IMR-90 (cell line): ENCODE data around the gene FKBP6. TPM values are rescaled to one million over a fixed set of nuclear protein-coding genes. Genes with fewer than 3 reads are reported as not detected.

ENCODE experiments used
- ATAC-seq: fragments of 200-7000 bp; cut with Tn5 transposase; 2 replicates; pipeline ENCODE4 v1.9.1; 2020; ENCODE audit warnings: low read depth, mild to moderate bottlenecking, moderate library complexity
- BruUV-seq: library from RNA; stranded (reverse); fragments of 400-500 nt; replicated peaks from 2 replicates; lab custom pipeline; 2021; lab: Mats Ljungman, UMichigan
- CTCF ChIA-PET: fragments of 300-600 bp; formaldehyde crosslinking; extraction: SDS; loops from one replicate; lab custom pipeline; 2021; ENCODE audit warnings: antibody characterized with exemption; lab: Yijun Ruan, JAX
- POLR2A ChIA-PET: fragments of 300-600 bp; sonication (Branson Sonifier 250); formaldehyde crosslinking; loops from one replicate; lab custom pipeline; 2022; ENCODE audit warnings: antibody characterized with exemption; ENCODE audit not compliant: unreplicated experiment; lab: Charles Lee
- DNase-seq: peaks from one replicate; pipeline ENCODE4 v3.0.0; 2013
- H2AFZ ChIP-seq: replicated peaks from 2 replicates; pipeline ENCODE3; 2013; ENCODE audit warnings: low read length, mild to moderate bottlenecking; ENCODE audit not compliant: poor library complexity
- H2AK5ac ChIP-seq: 2 replicates; pipeline ENCODE4 v1.6.1; 2013; ENCODE audit warnings: low read depth, low read length, inconsistent platforms
- H2AK9ac ChIP-seq: replicated peaks from 2 replicates; pipeline ENCODE3; 2013; ENCODE audit warnings: mild to moderate bottlenecking, low read depth, low read length, moderate library complexity; ENCODE audit not compliant: poor library complexity
- H2BK120ac ChIP-seq: 2 replicates; pipeline ENCODE4 v1.6.1; 2013; ENCODE audit warnings: low read depth, low read length, inconsistent platforms
- H2BK15ac ChIP-seq: 3 replicates; pipeline ENCODE4 v1.6.1; 2013; ENCODE audit warnings: low read depth, low read length, inconsistent platforms
- H2BK20ac ChIP-seq: 2 replicates; pipeline ENCODE4 v1.6.1; 2013; ENCODE audit warnings: low read depth, mild to moderate bottlenecking, inconsistent platforms, low read length, moderate library complexity
- H2BK5ac ChIP-seq: 2 replicates; pipeline ENCODE4 v1.6.1; 2013; ENCODE audit warnings: mild to moderate bottlenecking, low read depth, low read length, inconsistent platforms; ENCODE audit not compliant: poor library complexity, severe bottlenecking
- H3K14ac ChIP-seq: replicated peaks from 2 replicates; pipeline ENCODE4 v1.6.1; 2013; ENCODE audit warnings: low read depth, low read length, inconsistent platforms
- H3K18ac ChIP-seq: 2 replicates; pipeline ENCODE4 v1.6.1; 2013; ENCODE audit warnings: low read depth, low read length, control low read depth
- H3K23ac ChIP-seq: 2 replicates; pipeline ENCODE4 v1.6.1; 2013; ENCODE audit warnings: low read depth, low read length, inconsistent platforms
- H3K27ac ChIP-seq: 2 replicates; pipeline ENCODE4 v1.5.1; 2013; ENCODE audit warnings: mild to moderate bottlenecking, control low read depth, low read length; ENCODE audit not compliant: insufficient read depth
- H3K27me3 ChIP-seq: 2 replicates; pipeline ENCODE4 v1.6.1; 2013; ENCODE audit warnings: low read length; ENCODE audit not compliant: control insufficient read depth, insufficient read depth
- H3K36me3 ChIP-seq: 2 replicates; pipeline ENCODE4 v1.6.1; 2013; ENCODE audit warnings: low read length, mixed read lengths; ENCODE audit not compliant: control insufficient read depth, insufficient read depth
- H3K4ac ChIP-seq: 2 replicates; pipeline ENCODE4 v1.6.1; 2013; ENCODE audit warnings: low read depth, low read length, inconsistent platforms
- H3K4me1 ChIP-seq: 2 replicates; pipeline ENCODE4 v1.6.1; 2013; ENCODE audit warnings: low read length, mixed read lengths; ENCODE audit not compliant: control insufficient read depth, insufficient read depth
- H3K4me2 ChIP-seq: 2 replicates; pipeline ENCODE4 v1.6.1; 2013; ENCODE audit warnings: low read depth, mild to moderate bottlenecking, control low read depth, low read length, moderate library complexity
- H3K4me3 ChIP-seq: 2 replicates; pipeline ENCODE4 v1.5.1; 2013; ENCODE audit warnings: low read depth, mild to moderate bottlenecking, control low read depth, low read length, moderate library complexity; ENCODE audit not compliant: insufficient read depth
- H3K56ac ChIP-seq: 2 replicates; pipeline ENCODE4 v1.6.1; 2013; ENCODE audit warnings: low read length, inconsistent platforms; ENCODE audit not compliant: insufficient read depth; ENCODE audit errors: extremely low read depth
- H3K79me1 ChIP-seq, 2 experiments: 2 replicates each; pipeline ENCODE4 v1.6.1; 2013; ENCODE audit warnings: low read length in 2 of 2, inconsistent platforms in 1 of 2, low read depth in 1 of 2
- H3K9ac ChIP-seq: 2 replicates; pipeline ENCODE4 v1.6.1; 2013; ENCODE audit warnings: low read depth, low read length, control low read depth
- H3K9me1 ChIP-seq: 2 replicates; pipeline ENCODE4 v1.6.1; 2013; ENCODE audit warnings: low read length, inconsistent platforms; ENCODE audit not compliant: insufficient read depth
- H3K9me3 ChIP-seq: 2 replicates; pipeline ENCODE4 v1.6.1; 2013; ENCODE audit warnings: low read length; ENCODE audit not compliant: control insufficient read depth, insufficient read depth
- H4K20me1 ChIP-seq: 2 replicates; pipeline ENCODE4 v1.6.1; 2013; ENCODE audit warnings: low read length, inconsistent platforms; ENCODE audit not compliant: insufficient read depth
- H4K5ac ChIP-seq: 2 replicates; pipeline ENCODE4 v1.6.1; 2013; ENCODE audit warnings: mild to moderate bottlenecking, low read depth, low read length, control low read depth
- H4K8ac ChIP-seq, 2 experiments: 2 replicates each; pipeline ENCODE4 v1.6.1; 2013; ENCODE audit warnings: low read depth in 2 of 2, low read length in 2 of 2, control low read depth in 1 of 2, inconsistent platforms in 1 of 2
- H4K91ac ChIP-seq: 2 replicates; pipeline ENCODE4 v1.6.1; 2013; ENCODE audit warnings: low read depth, low read length, inconsistent platforms; ENCODE audit not compliant: insufficient read depth
- ELK1 ChIP-seq: fragments of 150-350 bp; IDR thresholded peaks from 2 replicates; pipeline ENCODE4 v1.6.1; 2016; ENCODE audit warnings: low read depth, mild to moderate bottlenecking, low read length, moderate library complexity, borderline replicate concordance
- MAFK ChIP-seq: IDR thresholded peaks from 2 replicates; pipeline ENCODE4 v1.6.1; 2012; ENCODE audit warnings: low read depth, low read length, improper control_type of control experiment
- MXI1 ChIP-seq: IDR thresholded peaks from 2 replicates; pipeline ENCODE4 v1.6.1; 2012; ENCODE audit warnings: low read depth, mild to moderate bottlenecking, low read length, moderate library complexity, borderline replicate concordance
- RAD21 ChIP-seq: IDR thresholded peaks from 2 replicates; pipeline ENCODE4 v1.6.1; 2012; ENCODE audit warnings: low read length, improper control_type of control experiment
- RFX5 ChIP-seq: IDR thresholded peaks from 2 replicates; pipeline ENCODE4 v1.8.0; 2012; ENCODE audit warnings: low read depth, mild to moderate bottlenecking, low read length, moderate library complexity
- SMC3 ChIP-seq: fragments of 150-350 bp; IDR thresholded peaks from 2 replicates; pipeline ENCODE4 v1.6.1; 2016; ENCODE audit warnings: low read depth, mild to moderate bottlenecking, antibody characterized with exemption, low read length, moderate library complexity
- WGBS, 2 experiments: methylation state at CpG; one replicate each; pipeline versions ENCODE4 v1.1.5 to v1.1.7; 2013; ENCODE audit warnings: missing lambda C conversion rate in 2 of 2; ENCODE audit not compliant: insufficient read length in 1 of 2; ENCODE audit errors: extremely low coverage in 2 of 2; 5-methylcytosine and 5-hydroxymethylcytosine counted together
- dilution Hi-C: fragments of 300-500 bp; cut with HindIII; formaldehyde crosslinking; loops from one replicate; pipeline ENCODE4 v1.14.3; 2018; ENCODE audit warnings: low sequenced_read_pairs; ENCODE audit not compliant: unreplicated experiment
- in situ Hi-C: fragments of 300-500 bp; cut with MboI; formaldehyde crosslinking; loops from 3 replicates; pipeline ENCODE4 v1.14.3; 2019; ENCODE audit warnings: low sequenced_read_pairs, inconsistent platforms, mixed read lengths
- intact Hi-C: fragments of 100-400 bp; cut with micrococcal nuclease; formaldehyde crosslinking; loops from 2 replicates; pipeline ENCODE4 v1.10.0; 2022
- polyA plus RNA-seq, 3 experiments: library from polyadenylated mRNA; depleted of rRNA; stranded (reverse); fragments of >200 nt; gene quantifications; 2 replicates each; pipeline ENCODE4 v1.2.3, GENCODE V29; 2012; ENCODE audit warnings: low replicate concordance in 1 of 3
- total RNA-seq: library from RNA; depleted of rRNA; stranded (reverse); fragments of >200 nt; gene quantifications from 2 replicates; pipeline ENCODE4 v1.2.3, GENCODE V29; 2012
- TF ChIP-seq, protein P1 (sequence below): fragments of 150-350 bp; IDR thresholded peaks from 2 replicates; pipeline ENCODE4 v1.6.1; 2017; ENCODE audit warnings: mild to moderate bottlenecking, antibody characterized with exemption, low read length, low read depth

Gene FKBP6
- total and polyA plus RNA-seq, 2 of the 4 experiments (the other 2 are of a cell fraction), result not detected

DNA sequence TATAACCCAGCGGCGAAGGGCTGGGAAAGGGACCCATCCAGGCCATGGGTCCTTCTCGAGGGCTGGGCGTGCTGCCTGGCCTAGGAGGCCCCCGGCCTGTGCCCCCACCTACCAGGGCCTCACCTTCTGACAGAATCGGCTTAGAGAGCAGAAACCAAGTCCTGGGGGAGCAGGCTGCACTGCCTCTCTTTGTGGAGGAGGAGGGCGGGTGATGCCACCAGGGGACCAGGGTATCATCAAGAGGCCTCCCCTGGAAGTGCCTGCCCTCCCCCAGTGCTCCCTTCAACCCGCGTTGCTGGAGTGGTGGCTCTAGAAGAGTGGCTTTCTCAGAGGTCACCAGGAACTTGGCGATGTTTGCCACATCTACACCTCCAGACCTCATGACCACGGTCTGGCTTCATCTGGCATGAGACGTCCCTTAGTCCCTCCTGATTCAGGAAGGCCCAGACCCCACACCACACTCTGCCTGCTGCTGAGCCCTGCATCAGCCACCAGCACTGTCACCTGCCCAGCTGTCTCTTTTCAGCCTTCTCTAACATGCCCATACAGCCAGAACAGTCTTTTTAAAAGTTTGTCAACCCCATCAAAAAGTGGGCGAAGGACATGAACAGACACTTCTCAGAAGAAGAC lies 31.9 kb downstream of the FKBP6 start:
- intact Hi-C loops, result no loop called here
- Histone ChIP-seq H3K27me3 (peaks cover 12% of the 10 kb centered on the region), H3K4me2 (no peak overlapping the region), H3K14ac (no peak overlapping the region), H2BK120ac (no peak overlapping the region), H3K9ac (no peak overlapping the region), H2BK5ac (no peak overlapping the region), H4K5ac (no peak overlapping the region), H2BK20ac (no peak overlapping the region), H3K4me1 (peaks cover 4% of the 10 kb centered on the region; the same call in 1 of the 2 replicates), H4K20me1 (no peaks in the 10 kb centered on the region), H3K23ac (no peak overlapping the region), H3K9me1 (peaks cover 4% of the 10 kb centered on the region; the same call in 1 of the 2 replicates), H2AK5ac (no peak overlapping the region), H3K18ac (no peak overlapping the region), H3K4me3 (no peak overlapping the region), H3K27ac (no peak overlapping the region), H3K79me1 (no peaks in the 10 kb centered on the region), H3K36me3 (no peaks in the 10 kb centered on the region), H3K4ac (no peak overlapping the region), H4K91ac (no peak overlapping the region), H3K56ac (no peak overlapping the region), H2AFZ (no peak overlapping the region), H4K8ac (no peak overlapping the region), H3K9me3 (no peaks in the 10 kb centered on the region), H2AK9ac (no peak overlapping the region), H2BK15ac (no peak overlapping the region)
- 89% methylated on average over 4 of the region's 13 CpGs; no CpG with 5 or more reads in 1 of the 2 experiments for WGBS, 2 experiments
- no peak for TF ChIP-seq MXI1
- TF ChIP-seq, protein P1, sequence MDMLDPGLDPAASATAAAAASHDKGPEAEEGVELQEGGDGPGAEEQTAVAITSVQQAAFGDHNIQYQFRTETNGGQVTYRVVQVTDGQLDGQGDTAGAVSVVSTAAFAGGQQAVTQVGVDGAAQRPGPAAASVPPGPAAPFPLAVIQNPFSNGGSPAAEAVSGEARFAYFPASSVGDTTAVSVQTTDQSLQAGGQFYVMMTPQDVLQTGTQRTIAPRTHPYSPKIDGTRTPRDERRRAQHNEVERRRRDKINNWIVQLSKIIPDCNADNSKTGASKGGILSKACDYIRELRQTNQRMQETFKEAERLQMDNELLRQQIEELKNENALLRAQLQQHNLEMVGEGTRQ, result no peak
- TF ChIP-seq ELK1, result no peak
- no peak for TF ChIP-seq RAD21
- no peak for TF ChIP-seq MAFK
- TF ChIP-seq SMC3, result no peak
- TF ChIP-seq RFX5, result no peak
- ChIA-PET POLR2A (no interaction called here), CTCF (interaction anchor here (1.3 kb wide), 1 partner anchor 13 kb away, joined by 3 read pairs; no protein-coding TSS in a partner anchor)
- dilution Hi-C loops, result no loop called here
- DNase-seq (no peak), ATAC-seq (no peak)
- in situ Hi-C loops, result no loop called here
- BruUV-seq, result no TSS peak
